IPS-20b (cell line): ENCODE results near the gene DDX43.

Experiments
- H3K27ac ChIP-seq: one replicate; pipeline ENCODE4 v1.5.1; 2013; ENCODE audit warnings: low read length
- H3K27me3 ChIP-seq: 2 replicates; pipeline ENCODE4 v1.6.1; 2013; ENCODE audit warnings: mild to moderate bottlenecking, low read length, inconsistent platforms; ENCODE audit not compliant: insufficient read depth
- H3K36me3 ChIP-seq: 2 replicates; pipeline ENCODE4 v1.6.1; 2013; ENCODE audit warnings: low read depth, mild to moderate bottlenecking, inconsistent platforms, low read length, moderate library complexity; ENCODE audit not compliant: insufficient read depth
- H3K4me1 ChIP-seq: 2 replicates; pipeline ENCODE4 v1.6.1; 2013; ENCODE audit warnings: mild to moderate bottlenecking, control low read depth, inconsistent platforms, low read length, moderate library complexity; ENCODE audit not compliant: insufficient read depth
- H3K4me3 ChIP-seq: 2 replicates; pipeline ENCODE4 v1.5.1; 2013; ENCODE audit warnings: mild to moderate bottlenecking, low read length, inconsistent platforms
- H3K9ac ChIP-seq: 2 replicates; pipeline ENCODE4 v1.6.1; 2013; ENCODE audit warnings: low read depth, mild to moderate bottlenecking, inconsistent platforms, low read length, moderate library complexity
- H3K9me3 ChIP-seq: 2 replicates; pipeline ENCODE4 v1.6.1; 2013; ENCODE audit warnings: mild to moderate bottlenecking, low read depth, low read length, inconsistent platforms; ENCODE audit not compliant: insufficient read depth

The DDX43 gene

GRCh38 chr6:73394577-73395354 is at the start of gene DDX43:
DDX43 (plus strand) TSS chr6:73394828; CDS start chr6:73394906, 78 bp downstream.
- Histone ChIP-seq H3K27me3 (no peaks in the 10 kb centered on the region; the same call in 1 of the 2 replicates), H3K9ac (no peak within 1 kb of the TSS), H3K4me3 (no peak within 1 kb of the TSS), H3K36me3 (no peaks in the 10 kb centered on the region), H3K27ac (no peak within 1 kb of the TSS), H3K9me3 (no peaks in the 10 kb centered on the region), H3K4me1 (no peaks in the 10 kb centered on the region; the same call in 1 of the 2 replicates)

DNA sequence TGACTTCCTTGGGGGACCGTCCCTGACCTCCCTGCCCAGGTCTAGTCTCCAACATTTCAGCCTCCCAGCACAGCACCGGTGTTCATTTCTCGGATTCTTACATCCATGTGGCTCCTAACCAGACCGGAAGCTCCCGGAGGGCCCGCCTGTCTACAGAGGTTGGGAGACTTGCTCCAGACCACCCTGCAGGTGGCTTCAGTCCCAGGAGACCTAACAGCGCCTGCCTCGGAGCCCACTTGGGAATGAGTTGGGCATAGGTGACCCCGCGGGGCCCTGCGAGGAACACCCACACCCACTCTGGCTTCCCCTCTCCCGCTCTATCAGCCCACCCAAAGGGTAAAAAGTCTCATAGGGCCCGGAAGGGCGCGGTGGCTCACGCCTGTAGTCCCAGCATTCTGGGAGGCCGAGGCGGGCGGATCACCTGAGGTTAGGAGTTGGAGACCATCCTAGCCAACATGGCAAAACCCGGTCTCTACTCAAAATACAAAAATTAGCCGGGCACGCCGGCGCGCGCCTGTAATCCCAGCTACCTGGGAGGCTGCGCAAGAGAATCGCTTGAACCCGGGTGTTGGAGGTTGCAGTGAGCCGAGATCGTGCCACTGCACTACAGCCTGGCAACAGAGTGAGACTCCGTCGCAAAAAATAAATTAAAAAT is 46.0 kb upstream of the DDX43 start:
- Histone ChIP-seq H3K9ac (peak overlapping the region; percentile 48; the same call in 1 of the 2 replicates), H3K4me1 (peaks cover 15% of the 10 kb centered on the region), H3K9me3 (no peaks in the 10 kb centered on the region; the same call in 1 of the 2 replicates), H3K27ac (peak overlapping the region; percentile 54), H3K36me3 (no peaks in the 10 kb centered on the region), H3K4me3 (no peak overlapping the region), H3K27me3 (no peaks in the 10 kb centered on the region)

DNA sequence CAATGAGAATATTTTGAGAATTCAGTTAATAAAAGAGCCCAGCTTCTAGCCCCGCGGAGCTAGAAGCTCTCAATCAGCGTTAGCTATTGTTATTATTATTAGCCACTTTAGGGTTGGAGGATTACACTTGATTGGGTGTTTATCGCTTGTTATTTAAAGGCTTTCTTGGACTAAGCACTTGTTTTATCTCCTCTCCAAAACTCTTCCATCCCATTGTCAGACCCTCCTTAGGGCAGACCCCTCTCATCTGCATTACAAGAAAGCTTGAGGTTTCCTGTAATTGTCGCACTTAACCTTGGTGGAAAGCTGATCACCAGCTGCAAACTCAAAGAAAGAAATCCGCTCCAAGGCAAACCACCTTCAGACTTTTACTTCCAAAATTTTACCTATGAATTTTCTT is 45.3 kb upstream of the DDX43 start:
- Histone ChIP-seq H3K27me3 (no peaks in the 10 kb centered on the region), H3K4me1 (peaks cover 15% of the 10 kb centered on the region), H3K27ac (no peak overlapping the region), H3K36me3 (no peaks in the 10 kb centered on the region), H3K4me3 (peak overlapping the region; percentile 54; the same call in 1 of the 2 replicates), H3K9me3 (no peaks in the 10 kb centered on the region; the same call in 1 of the 2 replicates), H3K9ac (peak overlapping the region; percentile 68; the same call in 1 of the 2 replicates)

- no peaks in the 10 kb centered on the region for H3K27me3 ChIP-seq
- H3K27ac ChIP-seq = no peak within 1 kb of the TSS
- H3K36me3 ChIP-seq = no peaks in the 10 kb centered on the region
- no peak within 1 kb of the TSS for H3K9ac ChIP-seq
- H3K4me1 ChIP-seq = peaks cover 11% of the 10 kb centered on the region
- no peak within 1 kb of the TSS for H3K4me3 ChIP-seq
- no peaks in the 10 kb centered on the region for H3K9me3 ChIP-seq
Observed at GRCh38 chr6:73353636-73354593, 40.7 kb upstream of the DDX43 start, which contains the start of gene DPPA5. DPPA5 (minus strand) TSS chr6:73354276; CDS start chr6:73354225, 51 bp downstream.

- Histone ChIP-seq H3K36me3 (no peaks in the 10 kb centered on the region), H3K27me3 (no peaks in the 10 kb centered on the region), H3K27ac (no peak within 1 kb of the TSS), H3K9ac (no peak within 1 kb of the TSS), H3K4me1 (no peaks in the 10 kb centered on the region), H3K9me3 (no peaks in the 10 kb centered on the region), H3K4me3 (no peak within 1 kb of the TSS)
Observed at GRCh38 chr6:73362358-73362757, 32.3 kb upstream of the DDX43 start, which contains the start of gene KHDC3L. KHDC3L (plus strand) TSS chr6:73362658; CDS start chr6:73362730, 72 bp downstream.

GRCh38 chr6:73362869-73363536 is 31.6 kb upstream of the DDX43 start:
- Histone ChIP-seq H3K27ac (no peak overlapping the region), H3K36me3 (no peaks in the 10 kb centered on the region), H3K9me3 (no peaks in the 10 kb centered on the region), H3K27me3 (no peaks in the 10 kb centered on the region), H3K4me3 (no peak overlapping the region), H3K9ac (no peak overlapping the region), H3K4me1 (peaks cover under 1% of the 10 kb centered on the region; the same call in 1 of the 2 replicates)

- no peaks in the 10 kb centered on the region for H3K9me3 ChIP-seq
- H3K36me3 ChIP-seq = no peaks in the 10 kb centered on the region
- H3K4me1 ChIP-seq = peaks cover 4% of the 10 kb centered on the region; the same call in 1 of the 2 replicates
- H3K27me3 ChIP-seq = no peaks in the 10 kb centered on the region
- no peak overlapping the region for H3K27ac ChIP-seq
- H3K4me3 ChIP-seq = no peak overlapping the region
- H3K9ac ChIP-seq = no peak overlapping the region
Observed at GRCh38 chr6:73363537-73363875, 31.1 kb upstream of the DDX43 start.

- H3K9me3 ChIP-seq = no peaks in the 10 kb centered on the region
- H3K36me3 ChIP-seq = no peaks in the 10 kb centered on the region
- H3K27ac ChIP-seq = no peak overlapping the region
- no peak overlapping the region for H3K9ac ChIP-seq
- peaks cover 5% of the 10 kb centered on the region; the same call in 1 of the 2 replicates for H3K4me1 ChIP-seq
- H3K4me3 ChIP-seq = no peak overlapping the region
- no peaks in the 10 kb centered on the region for H3K27me3 ChIP-seq
Observed at GRCh38 chr6:73364121-73364520, 30.5 kb upstream of the DDX43 start.

DNA sequence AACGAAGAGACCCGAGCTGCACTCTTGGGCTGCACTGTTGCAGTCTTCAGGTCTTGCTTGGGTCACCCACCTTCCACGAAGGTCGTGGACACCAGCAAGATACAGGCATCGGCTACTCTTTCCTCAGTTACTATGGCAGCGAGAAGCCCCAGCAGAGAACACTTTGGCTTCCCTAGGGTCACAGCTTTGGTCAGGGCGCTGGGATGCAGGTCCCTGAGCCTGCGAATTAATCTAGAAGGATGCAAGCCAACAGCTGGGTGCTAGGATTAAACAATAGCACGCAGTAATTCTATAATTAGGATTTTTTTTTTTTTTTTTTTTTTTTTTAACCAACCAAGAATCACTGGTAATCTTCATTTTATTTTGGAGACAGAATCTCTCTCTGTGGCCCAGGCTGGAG is 30.1 kb upstream of the DDX43 start:
- Histone ChIP-seq H3K9ac (no peak overlapping the region), H3K36me3 (no peaks in the 10 kb centered on the region), H3K4me3 (no peak overlapping the region), H3K27ac (no peak overlapping the region), H3K9me3 (no peaks in the 10 kb centered on the region), H3K4me1 (peaks cover 5% of the 10 kb centered on the region; the same call in 1 of the 2 replicates), H3K27me3 (no peaks in the 10 kb centered on the region)

- Histone ChIP-seq H3K27me3 (no peaks in the 10 kb centered on the region), H3K4me3 (no peak overlapping the region)
Observed at GRCh38 chr6:73367761-73368355, 26.8 kb upstream of the DDX43 start.

More at GRCh38 chr6:73367761-73368355, 26.8 kb upstream of the DDX43 start:
- H3K36me3 ChIP-seq = no peaks in the 10 kb centered on the region
- peaks cover 5% of the 10 kb centered on the region; the same call in 1 of the 2 replicates for H3K4me1 ChIP-seq
- no peak overlapping the region for H3K27ac ChIP-seq
- no peaks in the 10 kb centered on the region for H3K9me3 ChIP-seq
- H3K9ac ChIP-seq = no peak overlapping the region
